Hematopoietic multipotent progenitor cell treated with erythropoietin and hydrocortisone succinate and interleukin-3 and kit ligand, for 4 days (in vitro differentiated cells): ENCODE data around the gene ZC3H10.
A peak's percentile ranks its signal among the peaks of the same experiment; 100 is the strongest.
"Not testable (repeated sequence)": the region's sequence is repeated elsewhere in the genome, so short reads cannot be mapped to it uniquely, and the experiment has no call there.

Experiments
- DNase-seq: peaks from one replicate; pipeline ENCODE4 v3.0.0-alpha.2; 2015

ZC3H10 gene

GRCh38 chr12:56103066-56103711, 14.9 kb upstream of the ZC3H10 start:
- no peak for DNase-seq

- DNase-seq, result no peak
Observed at GRCh38 chr12:56103823-56104108, 14.3 kb upstream of the ZC3H10 start.

- peak; percentile 100 for DNase-seq
Observed at GRCh38 chr12:56104109-56104814, 13.8 kb upstream of the ZC3H10 start, which contains the start of gene PA2G4. PA2G4 (plus strand) TSS chr12:56104559; CDS start chr12:56104738, 179 bp downstream.

- peak; percentile 73 for DNase-seq
Observed at GRCh38 chr12:56104815-56105608, 13.1 kb upstream of the ZC3H10 start.

GRCh38 chr12:56105609-56105902, 12.5 kb upstream of the ZC3H10 start:
- DNase-seq, result no peak

- no peak for DNase-seq
Observed at GRCh38 chr12:56107242-56107641, 10.8 kb upstream of the ZC3H10 start.

- no peak for DNase-seq
Observed at GRCh38 chr12:56110571-56110970, 7.5 kb upstream of the ZC3H10 start.

GRCh38 chr12:56114084-56114483, 4.0 kb upstream of the ZC3H10 start:
- no peak for DNase-seq

GRCh38 chr12:56115329-56115728, 2.7 kb upstream of the ZC3H10 start:
- DNase-seq, result no peak

- peak; percentile 97 for DNase-seq
Observed at GRCh38 chr12:56116267-56117081, 1.6 kb upstream of the ZC3H10 start, which contains the start of gene RPL41. RPL41 (plus strand) TSS chr12:56116633.

GRCh38 chr12:56117082-56117706, 872 bp upstream of the ZC3H10 start:
- DNase-seq, result not testable (repeated sequence)

GRCh38 chr12:56118688-56119357, 757 bp downstream of the ZC3H10 start:
- DNase-seq, result no peak

- DNase-seq, result peak; percentile 94
Observed at GRCh38 chr12:56119361-56119796, 1.3 kb downstream of the ZC3H10 start.

- no peak for DNase-seq
Observed at GRCh38 chr12:56120158-56120846, 2.2 kb downstream of the ZC3H10 start.

GRCh38 chr12:56121204-56121870, 3.3 kb downstream of the ZC3H10 start:
- DNase-seq, result no peak

GRCh38 chr12:56122637-56123036, 4.6 kb downstream of the ZC3H10 start:
- DNase-seq, result no peak

- DNase-seq, result no peak
Observed at GRCh38 chr12:56124133-56124532, 6.1 kb downstream of the ZC3H10 start.

GRCh38 chr12:56126732-56127239, 8.7 kb downstream of the ZC3H10 start:
- DNase-seq, result peak; percentile 90

GRCh38 chr12:56127485-56127887, 9.4 kb downstream of the ZC3H10 start:
- no peak for DNase-seq

- DNase-seq, result peak; percentile 100
Observed at GRCh38 chr12:56127888-56128669, 10.0 kb downstream of the ZC3H10 start, which contains the start of gene ESYT1. ESYT1 (plus strand) TSS chr12:56128267; CDS start chr12:56128320, 53 bp downstream.
